OCI-LY7 (cell line): ENCODE measurements around the gene TXNDC2.

Experiments used
- EZH2phosphoT487 ChIP-seq: fragments of 200-600 bp; sonication (generic); IDR thresholded peaks from 2 replicates; pipeline ENCODE4 v1.6.1; 2018; ENCODE audit warnings: low read depth, borderline replicate concordance, mild to moderate bottlenecking, mixed run types, antibody characterized with exemption, low read length, moderate library complexity, mixed read lengths
- TF ChIP-seq, protein P1 (sequence below): fragments of 200-600 bp; sonication (generic); conservative IDR thresholded peaks from 2 replicates; pipeline ENCODE4 v1.5.1; 2014; ENCODE audit warnings: mild to moderate bottlenecking, antibody characterized with exemption, low read length, moderate library complexity, mixed read lengths

DNA sequence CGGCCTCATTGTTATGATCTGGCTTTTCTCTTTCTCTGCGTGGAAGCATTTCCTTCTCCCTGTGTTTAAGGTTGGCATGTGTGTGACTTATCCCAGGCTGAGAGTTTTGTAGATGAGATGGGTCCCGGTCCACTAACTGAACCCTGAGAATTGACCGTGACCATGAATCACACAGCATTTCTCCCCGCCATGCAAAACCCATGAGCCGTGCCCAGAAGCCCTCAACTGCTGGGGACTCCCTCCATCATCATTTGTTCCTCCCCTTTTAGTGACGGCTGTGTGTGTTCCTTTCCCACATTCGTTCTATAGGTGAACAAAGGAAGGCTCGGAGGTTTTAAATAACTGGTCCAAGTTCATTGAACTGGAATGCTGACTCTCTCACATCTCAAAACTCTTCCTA is 30.1 kb upstream of the TXNDC2 start:
- no peak for TF ChIP-seq EZH2phosphoT487
- TF ChIP-seq, protein P1, sequence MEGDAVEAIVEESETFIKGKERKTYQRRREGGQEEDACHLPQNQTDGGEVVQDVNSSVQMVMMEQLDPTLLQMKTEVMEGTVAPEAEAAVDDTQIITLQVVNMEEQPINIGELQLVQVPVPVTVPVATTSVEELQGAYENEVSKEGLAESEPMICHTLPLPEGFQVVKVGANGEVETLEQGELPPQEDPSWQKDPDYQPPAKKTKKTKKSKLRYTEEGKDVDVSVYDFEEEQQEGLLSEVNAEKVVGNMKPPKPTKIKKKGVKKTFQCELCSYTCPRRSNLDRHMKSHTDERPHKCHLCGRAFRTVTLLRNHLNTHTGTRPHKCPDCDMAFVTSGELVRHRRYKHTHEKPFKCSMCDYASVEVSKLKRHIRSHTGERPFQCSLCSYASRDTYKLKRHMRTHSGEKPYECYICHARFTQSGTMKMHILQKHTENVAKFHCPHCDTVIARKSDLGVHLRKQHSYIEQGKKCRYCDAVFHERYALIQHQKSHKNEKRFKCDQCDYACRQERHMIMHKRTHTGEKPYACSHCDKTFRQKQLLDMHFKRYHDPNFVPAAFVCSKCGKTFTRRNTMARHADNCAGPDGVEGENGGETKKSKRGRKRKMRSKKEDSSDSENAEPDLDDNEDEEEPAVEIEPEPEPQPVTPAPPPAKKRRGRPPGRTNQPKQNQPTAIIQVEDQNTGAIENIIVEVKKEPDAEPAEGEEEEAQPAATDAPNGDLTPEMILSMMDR: no peak
